Peyer's patch (tissue), 4 donors: ENCODE measurements around the gene DACT2.

Source experiments
- POLR2A ChIP-seq, 2 donors: fragments of 450-650 bp; IDR thresholded peaks; one replicate each; pipeline ENCODE4 v1.5.1; 2017; ENCODE audit warnings: antibody characterized with exemption in 2 of 2, mild to moderate bottlenecking in 2 of 2, moderate library complexity in 2 of 2
- TF ChIP-seq, protein P1 (sequence below), 6 experiments: fragments of 450-650 bp in 4 of 6; fragments of 200-600 bp in 2 of 6; sonication (generic) in 1 of 6; IDR thresholded peaks; one replicate each; pipeline ENCODE4 v1.5.1; 2017 to 2019; ENCODE audit warnings: antibody characterized with exemption in 6 of 6, mild to moderate bottlenecking in 3 of 6, moderate library complexity in 1 of 6

DNA sequence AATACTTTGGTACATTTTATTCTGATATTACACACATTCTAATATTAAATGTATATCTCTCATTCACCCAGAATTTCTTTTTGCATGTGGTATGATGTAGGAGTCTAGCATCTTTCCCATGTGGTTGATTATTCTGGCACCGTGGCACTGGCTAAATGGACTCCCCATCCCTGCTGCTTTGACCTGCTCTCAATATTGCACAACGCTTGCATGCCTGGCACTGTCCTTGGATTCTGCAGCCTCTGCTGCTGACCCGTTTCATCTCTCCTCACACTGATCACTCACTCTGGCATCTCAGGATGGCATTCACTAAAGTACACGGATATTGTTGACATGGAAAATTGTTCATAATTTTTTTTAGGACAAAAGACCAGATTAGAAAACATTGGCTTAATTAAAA is 11.5 kb upstream of the DACT2 start:
- TF ChIP-seq, protein P1, sequence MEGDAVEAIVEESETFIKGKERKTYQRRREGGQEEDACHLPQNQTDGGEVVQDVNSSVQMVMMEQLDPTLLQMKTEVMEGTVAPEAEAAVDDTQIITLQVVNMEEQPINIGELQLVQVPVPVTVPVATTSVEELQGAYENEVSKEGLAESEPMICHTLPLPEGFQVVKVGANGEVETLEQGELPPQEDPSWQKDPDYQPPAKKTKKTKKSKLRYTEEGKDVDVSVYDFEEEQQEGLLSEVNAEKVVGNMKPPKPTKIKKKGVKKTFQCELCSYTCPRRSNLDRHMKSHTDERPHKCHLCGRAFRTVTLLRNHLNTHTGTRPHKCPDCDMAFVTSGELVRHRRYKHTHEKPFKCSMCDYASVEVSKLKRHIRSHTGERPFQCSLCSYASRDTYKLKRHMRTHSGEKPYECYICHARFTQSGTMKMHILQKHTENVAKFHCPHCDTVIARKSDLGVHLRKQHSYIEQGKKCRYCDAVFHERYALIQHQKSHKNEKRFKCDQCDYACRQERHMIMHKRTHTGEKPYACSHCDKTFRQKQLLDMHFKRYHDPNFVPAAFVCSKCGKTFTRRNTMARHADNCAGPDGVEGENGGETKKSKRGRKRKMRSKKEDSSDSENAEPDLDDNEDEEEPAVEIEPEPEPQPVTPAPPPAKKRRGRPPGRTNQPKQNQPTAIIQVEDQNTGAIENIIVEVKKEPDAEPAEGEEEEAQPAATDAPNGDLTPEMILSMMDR (IDR thresholded peaks at IDR 0.05) = no peak
- no peak for TF ChIP-seq POLR2A (IDR thresholded peaks at IDR 0.05)
